Measurements from ENCODE around the gene C1orf174.
A peak's percentile ranks its signal among the peaks of the same experiment; 100 is the strongest.

Gene C1orf174

GRCh38 chr1:3904843-3905185, 4.7 kb upstream of the C1orf174 start:
- TF ChIP-seq USF1 (IDR thresholded peaks at IDR 0.05) (no peak), FOXM1 (IDR thresholded peaks at IDR 0.05; ENCODE audit: borderline replicate concordance, low read depth) (no peak), TAF1 (IDR thresholded peaks at IDR 0.05; ENCODE audit: low read depth) (no peak), YY1 (IDR thresholded peaks at IDR 0.05; ENCODE audit: low read depth) (no peak), MAX (IDR thresholded peaks at IDR 0.05) (no peak), EGR1 (IDR thresholded peaks at IDR 0.05) (no peak), NFIC (IDR thresholded peaks at IDR 0.05) (no peak), REST (IDR thresholded peaks at IDR 0.05; ENCODE audit: low read depth) (no peak), RAD21 (IDR thresholded peaks at IDR 0.05; ENCODE audit: low read depth) (no peak), TCF12 (IDR thresholded peaks at IDR 0.05; ENCODE audit: low read depth) (no peak), CREB1 (IDR thresholded peaks at IDR 0.05; ENCODE audit: low read depth) (no peak), CEBPB (IDR thresholded peaks at IDR 0.05) (no peak), TEAD4 (IDR thresholded peaks at IDR 0.05) (no peak), ZBTB7A (IDR thresholded peaks at IDR 0.05; ENCODE audit: low read depth) (no peak), EP300 (IDR thresholded peaks at IDR 0.05; ENCODE audit: borderline replicate concordance) (no peak)

- TF ChIP-seq EP300 (IDR thresholded peaks at IDR 0.05; ENCODE audit: borderline replicate concordance) (no peak), REST (IDR thresholded peaks at IDR 0.05; ENCODE audit: low read depth) (no peak), USF1 (IDR thresholded peaks at IDR 0.05) (no peak), MAX (IDR thresholded peaks at IDR 0.05) (no peak), TCF12 (IDR thresholded peaks at IDR 0.05; ENCODE audit: low read depth) (no peak), EGR1 (IDR thresholded peaks at IDR 0.05) (no peak), NFIC (IDR thresholded peaks at IDR 0.05) (no peak), CEBPB (IDR thresholded peaks at IDR 0.05) (no peak), TAF1 (IDR thresholded peaks at IDR 0.05; ENCODE audit: low read depth) (no peak), CREB1 (IDR thresholded peaks at IDR 0.05; ENCODE audit: low read depth) (no peak), RAD21 (IDR thresholded peaks at IDR 0.05; ENCODE audit: low read depth) (no peak), TEAD4 (IDR thresholded peaks at IDR 0.05) (no peak), YY1 (IDR thresholded peaks at IDR 0.05; ENCODE audit: low read depth) (no peak), FOXM1 (IDR thresholded peaks at IDR 0.05; ENCODE audit: borderline replicate concordance, low read depth) (no peak), ZBTB7A (IDR thresholded peaks at IDR 0.05; ENCODE audit: low read depth) (no peak)
These were observed 4.2 kb upstream of the C1orf174 start for GRCh38 chr1:3904006-3904842.

- TF ChIP-seq TAF1 (IDR thresholded peaks at IDR 0.05; ENCODE audit: low read depth) (no peak), MAX (IDR thresholded peaks at IDR 0.05) (0 out of 2 replicates have a peak, but pooled peaks have one; percentile 28), TCF12 (IDR thresholded peaks at IDR 0.05; ENCODE audit: low read depth) (peak; percentile 63), ZBTB7A (IDR thresholded peaks at IDR 0.05; ENCODE audit: low read depth) (no peak), CREB1 (IDR thresholded peaks at IDR 0.05; ENCODE audit: low read depth) (no peak), REST (IDR thresholded peaks at IDR 0.05; ENCODE audit: low read depth) (no peak), TEAD4 (IDR thresholded peaks at IDR 0.05) (peak; percentile 32; the same call in 1 of the 2 replicates), EGR1 (IDR thresholded peaks at IDR 0.05) (no peak), EP300 (IDR thresholded peaks at IDR 0.05; ENCODE audit: borderline replicate concordance) (0 out of 2 replicates have a peak, but pooled peaks have one; percentile 29), NFIC (IDR thresholded peaks at IDR 0.05) (peak; percentile 89), USF1 (IDR thresholded peaks at IDR 0.05) (no peak), YY1 (IDR thresholded peaks at IDR 0.05; ENCODE audit: low read depth) (no peak)
These were observed 3.3 kb upstream of the C1orf174 start for GRCh38 chr1:3903141-3904005.
